GM23338 (cell line): ENCODE measurements around the gene C6. TPM values are rescaled to one million over a fixed set of nuclear protein-coding genes. Genes with fewer than 3 reads are reported as not detected.

ENCODE experiments used
- ATAC-seq: fragments of 200-7000 bp; cut with Tn5 transposase; 3 replicates; pipeline ENCODE4 v1.9.1; 2020
- DNase-seq: peaks from one replicate; pipeline ENCODE4 v3.0.0-alpha.2; 2015; ENCODE audit warnings: low spot score
- H2AFZ ChIP-seq: fragments of 200-600 bp; sonication (generic); 2 replicates; pipeline ENCODE4 v1.8.0; 2016; ENCODE audit warnings: antibody characterized with exemption, mild to moderate bottlenecking, moderate library complexity
- H3F3A ChIP-seq: fragments of 200-600 bp; sonication (generic); replicated peaks from 2 replicates; pipeline ENCODE4 v1.8.0; 2017; ENCODE audit warnings: antibody characterized with exemption, mixed run types, low read depth
- H3K27ac ChIP-seq: fragments of 200-600 bp; sonication (generic); 2 replicates; pipeline ENCODE4 v1.6.1; 2016; ENCODE audit warnings: low read depth
- H3K27me3 ChIP-seq: fragments of 200-600 bp; sonication (generic); 2 replicates; pipeline ENCODE4 v1.8.0; 2016; ENCODE audit warnings: mild to moderate bottlenecking, mixed run types, moderate library complexity; ENCODE audit not compliant: insufficient read depth
- H3K36me3 ChIP-seq: fragments of 200-600 bp; sonication (generic); 2 replicates; pipeline ENCODE4 v1.8.0; 2016; ENCODE audit warnings: mild to moderate bottlenecking; ENCODE audit not compliant: insufficient read depth
- H3K4me1 ChIP-seq: fragments of 200-600 bp; sonication (generic); 2 replicates; pipeline ENCODE4 v1.8.0; 2016; ENCODE audit warnings: mild to moderate bottlenecking, moderate library complexity; ENCODE audit not compliant: insufficient read depth
- H3K4me2 ChIP-seq: fragments of 200-600 bp; sonication (generic); 2 replicates; pipeline ENCODE4 v1.7.1; 2017; ENCODE audit warnings: mixed run types
- H3K4me3 ChIP-seq: fragments of 200-600 bp; sonication (generic); 2 replicates; pipeline ENCODE4 v1.6.1; 2016; ENCODE audit warnings: mixed run types
- H3K79me2 ChIP-seq: fragments of 200-600 bp; sonication (generic); replicated peaks from 2 replicates; pipeline ENCODE4 v1.8.0; 2017; ENCODE audit warnings: mild to moderate bottlenecking; ENCODE audit not compliant: insufficient read depth
- H3K9me2 ChIP-seq: fragments of 200-600 bp; sonication (generic); 2 replicates; pipeline ENCODE4 v1.8.0; 2017; ENCODE audit not compliant: insufficient read depth
- H4K20me1 ChIP-seq: fragments of 200-600 bp; sonication (generic); replicated peaks from 2 replicates; pipeline ENCODE4 v1.8.0; 2017; ENCODE audit warnings: mild to moderate bottlenecking; ENCODE audit not compliant: insufficient read depth
- H3K27ac Mint-ChIP-seq: 2 replicates; pipeline ENCODE4 v1.8.0; 2020; ENCODE audit warnings: inconsistent platforms, mild to moderate bottlenecking, moderate library complexity, mixed read lengths
- H3K27me3 Mint-ChIP-seq: 3 replicates; pipeline ENCODE4 v1.8.0; 2022; ENCODE audit warnings: low read depth, mild to moderate bottlenecking, moderate library complexity, mixed read lengths, inconsistent platforms; ENCODE audit not compliant: insufficient read depth, poor library complexity
- H3K36me3 Mint-ChIP-seq: 3 replicates; pipeline ENCODE4 v1.8.0; 2021; ENCODE audit warnings: low read depth, mild to moderate bottlenecking, inconsistent platforms, moderate library complexity, mixed read lengths
- H3K4me1 Mint-ChIP-seq: 3 replicates; pipeline ENCODE4 v1.8.0; 2020; ENCODE audit warnings: mild to moderate bottlenecking, inconsistent platforms, mixed read lengths
- H3K4me3 Mint-ChIP-seq: 3 replicates; pipeline ENCODE4 v1.8.0; 2021; ENCODE audit warnings: moderate library complexity, mild to moderate bottlenecking, inconsistent platforms, mixed read lengths
- H3K9me3 Mint-ChIP-seq: 3 replicates; pipeline ENCODE4 v1.8.0; 2020; ENCODE audit warnings: moderate library complexity, mild to moderate bottlenecking, inconsistent platforms, mixed read lengths
- EZH2 ChIP-seq: fragments of 200-600 bp; sonication (generic); IDR thresholded peaks from one replicate; pipeline ENCODE4 v1.8.0; 2017; ENCODE audit warnings: antibody characterized with exemption, mild to moderate bottlenecking, low read depth; ENCODE audit not compliant: unreplicated experiment
- EZH2phosphoT487 ChIP-seq: fragments of 200-600 bp; sonication (generic); IDR thresholded peaks from one replicate; pipeline ENCODE4 v1.8.1; 2018; ENCODE audit warnings: antibody characterized with exemption; ENCODE audit not compliant: unreplicated experiment
- JUNB ChIP-seq: IDR thresholded peaks from one replicate; pipeline ENCODE4 v1.6.1; 2016; ENCODE audit warnings: antibody characterized with exemption; ENCODE audit not compliant: unreplicated experiment
- ZNF331 ChIP-seq: fragments of 250-450 bp; sonication (Bioruptor Pico); IDR thresholded peaks from 2 replicates; pipeline ENCODE4 v1.5.0; 2020; ENCODE audit warnings: low read depth, mild to moderate bottlenecking, moderate library complexity
- polyA plus RNA-seq: library from polyadenylated mRNA; unstranded; fragments of >200 nt; fragmentation: Nextera tagmentation; extraction: Ambion mirVana; gene quantifications from 2 replicates; pipeline ENCODE4 v1.2.1, GENCODE V29; 2016
- total RNA-seq: library from RNA; depleted of rRNA; stranded (reverse); fragments of >200 nt; shearing (Covaris generic); gene quantifications from 2 replicates; pipeline ENCODE4 v1.2.3, GENCODE V29; 2014
- TF ChIP-seq, protein P1 (sequence below): IDR thresholded peaks from one replicate; pipeline ENCODE4 v1.6.1; 2018; ENCODE audit warnings: antibody characterized with exemption; ENCODE audit not compliant: unreplicated experiment

Gene C6
- total and polyA plus RNA-seq, 2 experiments from 2014 or later = not detected

DNA sequence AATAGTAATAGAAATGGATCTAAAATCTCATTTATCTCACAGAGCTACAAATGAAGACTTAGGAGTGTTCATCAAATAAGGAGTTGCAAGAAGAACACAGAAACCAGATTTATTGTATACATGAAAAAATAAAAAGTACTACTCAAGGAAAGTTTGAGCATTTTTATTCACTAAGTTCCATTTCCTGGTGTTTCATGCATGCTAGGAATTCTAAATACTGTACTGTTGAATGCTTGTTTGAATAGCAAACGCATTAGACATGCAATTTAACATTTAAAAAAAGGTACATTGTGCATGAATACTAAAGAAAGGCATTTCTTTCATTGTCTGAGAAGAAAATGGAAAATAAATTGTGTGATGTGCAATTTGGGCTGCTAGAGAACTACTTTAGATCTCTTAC lies 52.1 kb downstream of the C6 start:
- Mint-ChIP-seq H3K36me3 (no peaks in the 10 kb centered on the region), H3K9me3 (no peaks in the 10 kb centered on the region), H3K4me1 (no peaks in the 10 kb centered on the region), H3K27ac (no peak overlapping the region), H3K27me3 (no peaks in the 10 kb centered on the region), H3K4me3 (no peak overlapping the region)
- H3F3A ChIP-seq = no peaks in the 10 kb centered on the region
- no peaks in the 10 kb centered on the region for H4K20me1 ChIP-seq
- no peaks in the 10 kb centered on the region for H3K27me3 ChIP-seq
- no peaks in the 10 kb centered on the region for H3K4me1 ChIP-seq
- no peak overlapping the region for H3K4me3 ChIP-seq
- H3K9me2 ChIP-seq = no peaks in the 10 kb centered on the region
- TF ChIP-seq EZH2 = no peak
- TF ChIP-seq ZNF331 (CRISPR knock-in tag) = no peak
- H3K36me3 ChIP-seq = no peaks in the 10 kb centered on the region
- DNase-seq (no peak), ATAC-seq (no peak)
- H3K27ac ChIP-seq = no peak overlapping the region
- no peak overlapping the region for H3K4me2 ChIP-seq
- H3K79me2 ChIP-seq = no peaks in the 10 kb centered on the region
- no peak overlapping the region for H2AFZ ChIP-seq

DNA sequence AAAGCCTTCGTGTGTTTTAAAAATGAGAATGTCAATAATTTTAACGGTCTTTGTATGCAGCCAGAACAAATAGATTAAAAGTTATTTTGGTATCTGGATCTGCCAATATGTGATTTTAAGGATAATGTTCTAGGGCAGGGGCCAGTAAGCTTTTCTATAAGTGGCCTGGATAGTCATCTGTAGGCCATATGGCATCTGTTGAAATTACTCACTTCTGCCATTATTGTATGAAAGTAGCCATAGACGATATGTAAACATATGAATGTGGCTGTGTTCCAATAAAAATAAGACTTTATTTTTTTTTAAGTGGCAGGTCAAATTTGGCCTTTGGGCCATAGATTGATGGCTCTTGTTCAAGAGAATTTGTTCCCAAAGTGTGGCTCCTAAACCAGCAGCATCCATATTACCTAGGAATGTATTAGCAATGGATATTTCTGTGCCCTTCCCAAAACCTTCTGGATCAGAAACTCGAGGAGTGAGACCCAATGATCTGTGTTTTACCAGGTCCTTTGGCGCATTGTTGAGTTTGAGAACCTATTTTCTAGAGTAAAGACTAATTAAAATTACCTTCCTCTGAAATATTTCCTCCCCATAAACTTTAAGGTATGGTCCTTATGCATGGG lies 55.9 kb downstream of the C6 start:
- Histone ChIP-seq H3K36me3 (no peaks in the 10 kb centered on the region), H4K20me1 (no peaks in the 10 kb centered on the region), H3K4me3 (no peak overlapping the region), H3K9me2 (no peaks in the 10 kb centered on the region; the same call in 1 of the 2 replicates), H3K27me3 (no peaks in the 10 kb centered on the region), H3K4me1 (no peaks in the 10 kb centered on the region), H3K4me2 (no peak overlapping the region), H2AFZ (no peak overlapping the region), H3K27ac (no peak overlapping the region), H3F3A (no peaks in the 10 kb centered on the region), H3K79me2 (no peaks in the 10 kb centered on the region)
- TF ChIP-seq, protein P1, sequence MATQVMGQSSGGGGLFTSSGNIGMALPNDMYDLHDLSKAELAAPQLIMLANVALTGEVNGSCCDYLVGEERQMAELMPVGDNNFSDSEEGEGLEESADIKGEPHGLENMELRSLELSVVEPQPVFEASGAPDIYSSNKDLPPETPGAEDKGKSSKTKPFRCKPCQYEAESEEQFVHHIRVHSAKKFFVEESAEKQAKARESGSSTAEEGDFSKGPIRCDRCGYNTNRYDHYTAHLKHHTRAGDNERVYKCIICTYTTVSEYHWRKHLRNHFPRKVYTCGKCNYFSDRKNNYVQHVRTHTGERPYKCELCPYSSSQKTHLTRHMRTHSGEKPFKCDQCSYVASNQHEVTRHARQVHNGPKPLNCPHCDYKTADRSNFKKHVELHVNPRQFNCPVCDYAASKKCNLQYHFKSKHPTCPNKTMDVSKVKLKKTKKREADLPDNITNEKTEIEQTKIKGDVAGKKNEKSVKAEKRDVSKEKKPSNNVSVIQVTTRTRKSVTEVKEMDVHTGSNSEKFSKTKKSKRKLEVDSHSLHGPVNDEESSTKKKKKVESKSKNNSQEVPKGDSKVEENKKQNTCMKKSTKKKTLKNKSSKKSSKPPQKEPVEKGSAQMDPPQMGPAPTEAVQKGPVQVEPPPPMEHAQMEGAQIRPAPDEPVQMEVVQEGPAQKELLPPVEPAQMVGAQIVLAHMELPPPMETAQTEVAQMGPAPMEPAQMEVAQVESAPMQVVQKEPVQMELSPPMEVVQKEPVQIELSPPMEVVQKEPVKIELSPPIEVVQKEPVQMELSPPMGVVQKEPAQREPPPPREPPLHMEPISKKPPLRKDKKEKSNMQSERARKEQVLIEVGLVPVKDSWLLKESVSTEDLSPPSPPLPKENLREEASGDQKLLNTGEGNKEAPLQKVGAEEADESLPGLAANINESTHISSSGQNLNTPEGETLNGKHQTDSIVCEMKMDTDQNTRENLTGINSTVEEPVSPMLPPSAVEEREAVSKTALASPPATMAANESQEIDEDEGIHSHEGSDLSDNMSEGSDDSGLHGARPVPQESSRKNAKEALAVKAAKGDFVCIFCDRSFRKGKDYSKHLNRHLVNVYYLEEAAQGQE = no peak
- TF ChIP-seq JUNB = no peak
- Mint-ChIP-seq H3K27me3 (no peaks in the 10 kb centered on the region), H3K4me3 (no peak overlapping the region), H3K36me3 (no peaks in the 10 kb centered on the region), H3K4me1 (no peaks in the 10 kb centered on the region), H3K27ac (no peak overlapping the region), H3K9me3 (no peaks in the 10 kb centered on the region)
- DNase-seq (no peak), ATAC-seq (no peak)

DNA sequence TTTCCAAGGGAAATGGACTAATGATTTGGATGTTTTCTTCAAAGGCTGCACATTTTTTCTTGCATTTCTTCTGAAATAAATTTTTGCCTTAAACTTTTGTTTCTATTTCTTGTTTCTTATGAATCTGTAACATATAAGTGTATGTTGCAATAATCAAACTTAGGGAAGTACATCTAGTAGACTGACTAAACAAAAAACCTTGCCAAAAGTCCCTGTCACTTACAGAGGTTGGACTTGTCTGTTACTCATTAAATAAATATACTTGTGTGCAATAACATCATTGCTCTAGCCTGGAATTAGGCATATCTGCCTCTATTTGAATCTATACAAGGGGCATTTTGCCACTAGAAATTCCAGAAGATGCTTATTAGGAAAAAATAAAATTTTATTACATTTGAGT lies 56.6 kb downstream of the C6 start:
- Histone ChIP-seq H3K27me3 (no peaks in the 10 kb centered on the region), H3K4me2 (no peak overlapping the region), H3K4me1 (no peaks in the 10 kb centered on the region), H3K79me2 (no peaks in the 10 kb centered on the region), H3K27ac (no peak overlapping the region), H3K9me2 (no peaks in the 10 kb centered on the region; the same call in 1 of the 2 replicates), H3F3A (no peaks in the 10 kb centered on the region), H4K20me1 (no peaks in the 10 kb centered on the region), H3K4me3 (no peak overlapping the region), H2AFZ (no peak overlapping the region), H3K36me3 (no peaks in the 10 kb centered on the region)
- Mint-ChIP-seq H3K4me3 (no peak overlapping the region), H3K9me3 (no peaks in the 10 kb centered on the region), H3K36me3 (no peaks in the 10 kb centered on the region), H3K27ac (no peak overlapping the region), H3K4me1 (no peaks in the 10 kb centered on the region), H3K27me3 (peaks cover 3% of the 10 kb centered on the region)
- DNase-seq (no peak), ATAC-seq (no peak)
- no peak for TF ChIP-seq EZH2phosphoT487
